Stimulated activated CD8-positive, alpha-beta memory T cell treated with anti-CD3 and anti-CD28 coated beads, Interleukin-2, amount 100 ng/mL, for 1 hour (primary cell): ENCODE data around the gene GJB5.
"Not testable (repeated sequence)": the region's sequence is repeated elsewhere in the genome, so short reads cannot be mapped to it uniquely, and the experiment has no call there.

ENCODE experiments used
- DNase-seq, 2 donors: peaks; one replicate each; pipeline ENCODE4 v3.0.0-alpha.2; 2020; ENCODE audit warnings: low read depth in 2 of 2

GJB5 gene

DNA sequence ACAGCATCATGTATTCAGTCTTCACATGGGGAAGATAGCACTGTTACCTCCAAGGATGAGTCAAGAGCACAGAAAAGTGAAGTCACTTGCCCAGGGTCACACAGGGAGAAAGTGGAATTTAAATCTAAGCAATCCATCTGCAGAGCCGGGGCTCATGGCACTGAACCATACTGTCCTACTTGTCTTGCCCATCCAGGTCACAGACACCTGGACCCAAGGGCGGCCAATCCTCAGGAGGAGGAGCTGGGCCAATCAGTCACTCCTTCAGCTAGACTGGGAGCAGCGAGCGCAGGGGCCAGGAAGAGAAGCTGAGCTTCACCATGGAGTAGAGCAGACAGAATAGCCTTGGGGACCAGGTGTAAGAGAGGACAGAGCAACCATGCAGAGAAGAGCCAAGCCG lies 9.2 kb upstream of the GJB5 start:
- no peak for DNase-seq

DNA sequence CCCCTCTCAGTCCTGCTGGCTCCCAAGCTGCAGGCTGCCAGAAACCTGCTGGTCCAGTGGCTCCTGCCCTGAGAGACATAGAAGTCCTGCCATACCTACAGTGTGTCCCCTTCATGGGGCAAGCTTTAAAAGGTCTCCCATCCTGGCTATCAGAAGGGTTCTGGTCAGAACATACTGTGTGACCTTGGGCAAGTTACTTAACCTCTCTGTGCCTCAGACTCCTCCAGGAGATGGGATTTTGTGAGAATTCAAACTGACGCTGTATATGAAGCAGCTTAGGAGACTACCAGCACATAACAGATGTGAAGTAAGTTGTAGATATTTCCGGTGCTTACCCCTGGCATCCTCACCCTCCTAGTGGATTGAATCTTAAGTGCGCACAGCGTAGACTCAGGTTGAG lies 8.7 kb upstream of the GJB5 start:
- DNase-seq, result no peak

DNA sequence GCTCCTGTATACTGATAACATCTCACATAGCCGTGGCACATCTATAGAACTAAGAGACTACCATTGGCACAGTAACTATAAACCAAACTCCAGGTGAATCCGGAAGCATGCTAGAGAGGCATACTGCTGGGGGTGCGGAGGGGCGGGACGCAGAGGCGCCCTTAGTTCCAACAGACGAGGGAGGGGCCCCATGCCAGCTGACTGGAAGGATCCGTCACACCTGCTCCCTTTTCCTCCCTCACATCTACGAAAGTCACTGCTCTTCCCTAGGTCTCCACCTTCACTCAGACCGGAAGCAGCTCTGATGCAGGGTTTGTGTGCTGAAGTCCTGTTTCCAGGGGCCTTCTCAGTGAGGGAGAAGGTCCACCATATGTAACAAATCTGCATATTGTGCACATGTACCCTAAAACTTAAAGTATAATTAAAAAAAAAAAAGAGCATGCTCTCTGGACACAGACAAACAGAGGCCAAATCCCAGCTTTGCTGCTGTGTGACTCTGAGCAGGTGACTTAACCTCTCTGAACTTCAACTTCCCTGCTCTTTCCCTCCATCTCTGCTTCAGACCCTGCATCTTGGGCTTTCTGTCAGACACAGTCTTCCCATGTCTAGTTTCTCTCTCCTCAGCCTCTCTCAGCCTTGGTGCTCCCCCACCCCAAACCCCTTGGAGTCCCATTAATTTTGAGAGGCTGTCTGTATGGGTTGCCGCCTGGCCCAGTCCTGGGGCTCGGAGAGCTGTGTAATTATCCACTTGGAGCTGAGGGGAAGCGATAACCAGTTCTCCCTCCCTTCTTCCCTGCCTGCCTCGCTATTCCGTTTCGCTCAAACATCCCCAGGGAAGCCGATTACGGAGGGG lies 7.8 kb upstream of the GJB5 start:
- DNase-seq, result no peak

DNA sequence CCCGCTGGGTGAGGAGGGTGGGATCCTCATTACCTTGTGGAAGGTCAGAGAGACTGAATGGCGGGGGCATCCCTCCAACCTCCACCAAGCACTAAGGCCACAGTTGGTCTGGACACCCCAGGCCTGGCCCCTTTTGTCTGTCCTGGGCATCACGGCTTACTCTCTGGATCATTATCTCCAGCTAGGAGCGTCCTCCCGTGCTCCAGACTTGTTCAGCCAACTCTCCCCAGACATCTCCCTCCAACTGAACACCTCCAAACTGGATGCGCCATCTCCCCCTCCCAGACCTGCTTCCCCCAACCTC lies 7.3 kb upstream of the GJB5 start:
- DNase-seq, result no peak

DNA sequence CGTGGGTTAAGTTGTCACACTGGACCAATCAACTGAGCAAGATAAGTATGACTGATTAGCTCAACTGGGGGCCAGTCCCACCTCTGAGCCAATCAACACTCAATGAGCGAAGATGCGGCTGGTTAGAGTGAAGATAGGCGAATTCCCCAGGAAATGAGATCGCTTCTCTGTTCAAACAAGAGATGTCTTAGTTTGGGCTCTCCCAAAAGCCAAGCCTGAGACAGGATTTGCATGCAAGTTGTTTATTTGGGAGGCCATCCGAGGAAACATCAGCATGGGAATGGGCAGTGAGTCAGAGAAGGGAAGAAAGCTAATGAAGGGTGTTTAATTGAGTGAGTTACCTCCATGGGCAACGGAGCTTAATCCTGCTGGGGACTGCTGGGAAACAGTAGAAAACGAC lies 4.9 kb upstream of the GJB5 start:
- no peak for DNase-seq

DNA sequence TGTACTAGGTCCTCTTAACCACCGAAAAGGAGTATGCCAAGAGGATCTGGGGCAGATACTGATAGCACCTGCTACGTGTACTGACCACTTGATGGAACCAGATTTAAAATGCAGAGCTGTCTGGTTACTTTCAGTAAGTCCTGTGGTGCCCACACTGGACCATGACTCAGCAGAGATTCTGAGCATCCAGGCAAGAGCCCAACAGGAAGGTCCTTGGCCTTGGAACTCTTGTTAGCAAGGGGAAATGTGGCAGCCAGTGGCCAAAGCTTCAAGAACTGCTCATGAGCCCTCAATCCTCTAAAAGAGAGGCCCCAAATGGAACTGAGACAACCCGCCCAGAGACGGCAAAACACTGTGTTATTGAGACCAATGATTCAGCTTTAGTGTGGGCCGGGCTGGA lies 4.2 kb upstream of the GJB5 start:
- no peak for DNase-seq

DNA sequence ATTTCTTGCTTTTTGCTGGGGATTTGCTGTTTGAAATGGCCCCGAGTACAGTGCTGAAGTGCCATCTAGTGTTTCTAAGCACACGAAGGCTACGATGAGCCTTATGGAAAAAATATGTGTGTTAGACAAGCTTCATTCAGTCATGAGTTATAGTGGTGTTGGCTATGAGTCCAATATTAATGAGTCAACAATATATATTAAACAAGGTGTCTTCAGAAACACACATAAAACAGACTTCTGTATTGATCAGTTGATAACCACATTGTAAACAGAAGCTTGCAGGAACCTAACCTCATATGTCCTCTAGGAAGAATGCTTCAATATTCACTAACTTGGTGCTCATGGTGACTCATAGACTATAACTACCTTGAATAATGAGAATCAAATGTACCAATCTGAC lies 1.7 kb upstream of the GJB5 start:
- no peak for DNase-seq

DNA sequence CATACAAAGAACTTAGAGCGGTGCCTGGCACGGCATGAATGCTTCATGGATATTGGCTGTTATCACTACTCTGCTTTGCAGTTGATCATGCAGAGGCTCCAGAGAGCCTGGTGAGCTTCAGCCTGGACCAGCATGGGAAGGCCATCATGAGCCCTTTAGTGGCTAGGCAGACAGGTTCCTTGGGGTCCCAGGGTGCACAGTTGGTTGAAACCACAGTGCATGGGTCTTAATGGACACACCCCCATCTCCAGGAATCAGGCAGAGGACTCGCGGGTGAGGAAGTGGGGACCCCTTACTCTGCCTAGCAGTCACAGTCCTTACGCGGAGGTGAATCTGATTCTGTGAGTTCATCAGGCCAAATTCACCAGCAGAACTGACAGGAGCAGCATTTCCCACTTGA lies 1.1 kb downstream of the GJB5 start:
- no peak for DNase-seq

DNA sequence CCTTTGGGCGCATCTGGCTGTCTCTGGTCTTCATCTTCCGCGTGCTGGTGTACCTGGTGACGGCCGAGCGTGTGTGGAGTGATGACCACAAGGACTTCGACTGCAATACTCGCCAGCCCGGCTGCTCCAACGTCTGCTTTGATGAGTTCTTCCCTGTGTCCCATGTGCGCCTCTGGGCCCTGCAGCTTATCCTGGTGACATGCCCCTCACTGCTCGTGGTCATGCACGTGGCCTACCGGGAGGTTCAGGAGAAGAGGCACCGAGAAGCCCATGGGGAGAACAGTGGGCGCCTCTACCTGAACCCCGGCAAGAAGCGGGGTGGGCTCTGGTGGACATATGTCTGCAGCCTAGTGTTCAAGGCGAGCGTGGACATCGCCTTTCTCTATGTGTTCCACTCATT lies 2.5 kb downstream of the GJB5 start:
- DNase-seq, result no peak

DNA sequence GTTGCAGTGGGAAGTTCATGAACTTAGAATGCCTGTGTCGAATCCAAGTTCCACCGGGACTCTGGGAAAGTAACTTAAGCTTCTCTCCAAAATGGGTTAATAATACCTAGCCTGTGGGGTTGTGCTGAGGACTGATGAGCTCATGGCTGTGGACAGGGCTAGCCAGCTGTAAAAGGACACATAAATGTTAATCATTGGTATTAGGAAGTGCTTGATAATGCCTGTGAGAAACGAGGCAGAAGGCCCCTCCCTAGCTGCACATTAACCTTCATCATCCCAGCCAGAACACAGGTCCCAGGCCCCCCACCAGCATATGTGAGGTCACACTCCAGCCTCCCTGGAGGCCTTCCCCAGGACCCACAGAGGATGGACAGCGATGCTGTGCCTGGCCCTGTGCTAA lies 3.9 kb downstream of the GJB5 start:
- DNase-seq, result no peak

DNA sequence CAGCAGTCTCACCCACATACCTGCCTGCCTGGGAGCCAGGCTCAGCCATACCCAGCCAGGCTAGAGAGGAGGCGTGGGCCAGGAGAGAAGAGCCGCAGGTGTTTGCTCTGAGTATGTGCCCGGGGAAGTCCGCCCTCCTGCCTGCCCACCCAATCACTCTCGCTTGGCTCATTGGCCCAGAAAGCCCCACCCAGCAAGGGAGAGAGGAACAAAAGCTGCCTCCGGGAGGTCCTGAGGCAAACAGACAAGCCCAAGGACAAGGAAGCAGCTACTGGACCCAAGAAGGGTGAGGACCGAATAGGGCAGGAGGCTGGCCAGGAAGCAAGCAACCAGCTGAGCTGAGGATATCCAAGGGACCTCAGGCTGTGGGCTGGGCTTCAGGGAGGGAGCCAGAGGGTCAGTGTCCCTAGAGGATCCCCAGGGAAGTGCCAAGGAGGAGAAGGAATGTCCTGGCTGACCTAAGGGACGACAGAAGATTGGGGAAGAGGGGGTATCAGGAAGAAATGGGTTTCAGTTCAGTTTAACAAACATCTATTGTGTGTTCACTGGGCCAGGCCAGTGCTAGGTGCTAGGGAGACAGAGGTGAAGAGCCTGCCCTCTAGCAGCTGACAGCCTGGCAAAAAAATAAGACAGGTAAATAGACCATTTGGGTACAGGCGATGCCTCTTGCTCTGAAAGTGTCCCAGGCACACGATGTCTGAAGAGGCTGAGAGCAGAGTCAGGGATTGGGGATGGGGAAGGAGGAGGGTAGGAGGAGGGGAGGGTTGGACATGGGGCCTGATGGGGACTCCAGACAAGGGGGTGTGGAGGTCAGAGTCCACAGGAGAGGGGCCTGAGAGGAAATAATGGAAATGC lies 4.9 kb downstream of the GJB5 start, which contains the start of gene GJB4:
Gene GJB4, plus strand, starts transcription at position 238 of the 855 bp plus-strand sequence. CDS start 1,515 bp downstream, outside the sequence.
- DNase-seq, result no peak

DNA sequence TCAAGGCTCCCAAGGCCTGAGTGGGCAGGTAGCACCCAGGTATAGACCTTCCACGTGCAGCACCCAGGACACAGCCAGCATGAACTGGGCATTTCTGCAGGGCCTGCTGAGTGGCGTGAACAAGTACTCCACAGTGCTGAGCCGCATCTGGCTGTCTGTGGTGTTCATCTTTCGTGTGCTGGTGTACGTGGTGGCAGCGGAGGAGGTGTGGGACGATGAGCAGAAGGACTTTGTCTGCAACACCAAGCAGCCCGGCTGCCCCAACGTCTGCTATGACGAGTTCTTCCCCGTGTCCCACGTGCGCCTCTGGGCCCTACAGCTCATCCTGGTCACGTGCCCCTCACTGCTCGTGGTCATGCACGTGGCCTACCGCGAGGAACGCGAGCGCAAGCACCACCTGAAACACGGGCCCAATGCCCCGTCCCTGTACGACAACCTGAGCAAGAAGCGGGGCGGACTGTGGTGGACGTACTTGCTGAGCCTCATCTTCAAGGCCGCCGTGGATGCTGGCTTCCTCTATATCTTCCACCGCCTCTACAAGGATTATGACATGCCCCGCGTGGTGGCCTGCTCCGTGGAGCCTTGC lies 6.4 kb downstream of the GJB5 start:
- DNase-seq, result no peak

DNA sequence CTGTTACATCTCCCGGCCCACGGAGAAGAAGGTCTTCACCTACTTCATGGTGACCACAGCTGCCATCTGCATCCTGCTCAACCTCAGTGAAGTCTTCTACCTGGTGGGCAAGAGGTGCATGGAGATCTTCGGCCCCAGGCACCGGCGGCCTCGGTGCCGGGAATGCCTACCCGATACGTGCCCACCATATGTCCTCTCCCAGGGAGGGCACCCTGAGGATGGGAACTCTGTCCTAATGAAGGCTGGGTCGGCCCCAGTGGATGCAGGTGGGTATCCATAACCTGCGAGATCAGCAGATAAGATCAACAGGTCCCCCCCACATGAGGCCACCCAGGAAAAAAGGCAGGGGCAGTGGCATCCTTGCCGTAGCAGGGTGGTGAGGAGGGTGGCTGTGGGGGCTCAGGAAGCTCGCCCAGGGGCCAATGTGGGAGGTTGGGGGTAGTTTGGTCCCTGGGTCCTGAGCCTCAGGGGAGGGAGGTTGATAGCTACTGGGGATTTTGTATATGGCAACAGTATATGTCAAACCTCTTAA lies 7.0 kb downstream of the GJB5 start:
- no peak for DNase-seq

DNA sequence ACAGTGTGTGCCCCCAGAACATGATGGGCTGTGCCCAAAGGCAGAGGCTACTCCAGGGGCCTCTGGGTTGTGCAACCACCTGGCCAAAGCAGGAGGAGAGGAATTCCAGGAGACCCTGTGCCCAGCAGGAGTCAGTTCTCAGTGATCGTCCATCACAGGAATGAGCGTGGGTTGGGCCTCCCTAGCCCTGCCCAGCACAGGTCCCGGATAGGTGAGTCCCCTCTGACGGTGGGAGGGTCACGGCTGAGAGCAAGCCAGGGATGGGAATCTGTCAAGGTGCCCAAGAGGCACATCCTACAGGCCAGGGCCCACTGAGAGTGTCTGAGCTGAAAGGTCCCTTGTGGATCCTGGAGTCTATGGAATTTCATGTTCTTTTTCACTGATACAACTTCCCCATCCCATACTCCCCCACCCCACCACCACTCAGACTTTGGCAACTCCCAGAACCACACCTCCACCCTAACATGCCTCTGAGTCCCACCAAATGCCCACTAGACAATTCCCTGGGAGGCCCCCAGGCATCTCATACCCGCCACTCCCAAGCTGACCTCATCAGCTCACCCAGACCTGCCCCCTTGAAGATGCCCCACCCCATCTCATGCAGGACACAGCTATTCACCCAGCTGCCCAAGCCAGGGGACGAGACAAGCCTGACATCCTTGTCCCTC lies 7.8 kb downstream of the GJB5 start:
- DNase-seq, result no peak

DNA sequence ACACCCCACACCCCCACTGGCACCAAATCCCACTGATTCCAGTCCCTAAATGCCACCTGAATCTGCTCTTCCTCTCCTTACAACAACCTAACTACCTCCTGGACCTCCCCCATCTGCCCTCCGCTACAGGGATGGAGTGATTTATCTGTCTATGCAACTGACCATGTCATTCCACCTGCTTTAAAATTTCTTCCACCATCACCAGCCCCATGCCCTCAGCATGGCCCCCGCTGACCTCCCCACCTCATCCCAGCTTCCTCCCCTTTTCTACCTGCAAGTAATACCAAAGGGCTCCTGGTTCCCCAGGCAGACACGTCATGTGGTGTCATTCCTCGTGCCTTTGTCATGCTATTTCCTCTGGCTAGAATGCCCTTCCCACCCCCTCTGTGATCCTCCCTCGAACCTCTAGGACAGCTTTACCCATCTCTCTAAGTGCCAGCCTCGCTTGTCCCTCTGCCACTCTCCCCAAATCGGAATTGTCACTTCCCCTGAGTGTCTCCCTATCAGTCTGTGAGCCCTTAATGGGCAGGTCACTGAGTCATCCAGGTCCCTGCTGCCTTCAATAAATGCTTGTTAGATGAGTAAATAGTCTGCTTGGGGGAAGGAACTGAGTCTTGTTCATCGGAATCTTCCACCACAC lies 8.4 kb downstream of the GJB5 start:
- no peak for DNase-seq

DNA sequence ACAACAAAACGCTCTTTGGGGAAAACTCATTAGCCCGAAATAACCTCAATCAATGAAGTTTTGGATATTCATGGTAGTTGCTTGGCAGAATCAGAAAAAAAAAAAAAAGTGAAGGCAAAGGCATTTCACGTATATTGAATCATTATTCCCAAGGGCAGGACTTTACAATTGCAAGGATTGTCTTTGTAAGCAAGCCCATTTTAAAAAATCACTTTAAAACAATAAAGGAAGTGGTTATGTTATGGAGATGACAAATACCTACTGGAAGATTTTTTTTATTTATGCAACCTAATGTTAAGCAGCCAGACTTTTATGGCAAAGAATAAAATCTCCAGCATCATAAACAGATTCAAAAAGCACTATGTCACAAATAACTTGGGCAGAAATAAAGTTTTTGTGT lies 14.0 kb downstream of the GJB5 start:
- no peak for DNase-seq

DNA sequence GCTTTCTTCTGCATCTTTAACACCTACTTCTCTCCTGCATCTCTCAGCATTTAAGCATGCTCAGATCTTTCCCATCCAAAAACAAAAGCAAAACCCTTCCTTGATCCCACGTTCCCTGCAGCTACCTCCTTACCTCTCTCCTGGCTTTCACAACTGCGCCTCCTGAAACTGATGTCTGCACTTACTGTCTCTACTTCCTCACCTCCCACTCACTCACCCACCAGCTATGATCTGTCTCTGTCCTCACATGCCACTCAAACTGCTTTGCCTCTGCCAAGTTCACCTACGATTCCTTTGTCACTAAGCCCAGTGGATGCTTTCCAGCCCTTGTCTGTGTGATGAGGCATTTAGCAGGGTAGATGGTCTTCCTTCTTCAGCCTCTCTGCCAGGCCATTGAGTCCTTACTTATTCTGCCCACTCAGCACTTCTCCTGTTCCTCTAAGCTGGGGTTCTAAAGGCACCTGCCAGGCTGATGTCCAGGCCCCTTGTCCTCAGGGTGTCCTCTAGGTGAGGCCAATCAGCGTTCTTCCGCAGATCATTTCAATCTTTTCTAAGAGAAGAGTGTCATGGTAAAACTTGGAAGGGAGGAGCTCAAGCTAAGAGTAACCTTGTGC lies 16.2 kb downstream of the GJB5 start:
- DNase-seq, result no peak

DNA sequence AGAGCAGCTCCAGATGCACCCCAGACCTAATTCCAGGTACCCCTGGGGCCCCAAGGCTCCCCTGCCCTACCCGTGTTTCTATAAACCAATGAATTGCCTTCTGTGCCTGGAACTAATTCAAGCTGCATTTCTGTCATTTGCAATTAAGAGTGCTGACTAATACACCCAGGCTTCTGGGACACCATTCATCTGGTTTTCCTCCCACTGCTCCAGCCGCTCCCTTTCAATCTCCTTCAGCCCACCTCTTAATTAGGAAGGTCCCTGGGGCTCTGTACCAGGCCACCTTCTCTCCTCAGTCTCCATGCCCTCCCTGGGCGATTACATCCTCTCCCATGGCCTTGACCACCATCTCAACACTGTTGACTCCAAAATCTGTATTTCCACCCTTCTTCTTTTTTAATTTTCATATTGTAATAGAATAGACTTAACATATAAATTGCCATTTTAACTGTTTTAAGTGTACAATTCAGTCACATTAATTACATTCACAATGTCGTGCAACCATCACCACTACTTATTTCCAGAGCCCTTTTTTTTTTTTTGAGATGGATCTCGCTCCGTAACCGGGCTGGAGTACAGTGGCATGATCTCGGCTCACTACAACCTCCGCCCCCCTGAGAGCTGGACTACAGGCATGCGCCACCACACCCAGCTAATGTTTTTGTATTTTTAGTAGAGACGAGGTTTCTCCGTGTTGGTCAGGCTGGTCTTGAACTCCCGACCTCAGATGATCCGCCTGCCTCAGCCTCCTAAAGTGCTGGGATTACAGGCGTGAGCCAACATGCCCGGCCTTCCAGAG lies 16.9 kb downstream of the GJB5 start:
- DNase-seq, result no peak

DNA sequence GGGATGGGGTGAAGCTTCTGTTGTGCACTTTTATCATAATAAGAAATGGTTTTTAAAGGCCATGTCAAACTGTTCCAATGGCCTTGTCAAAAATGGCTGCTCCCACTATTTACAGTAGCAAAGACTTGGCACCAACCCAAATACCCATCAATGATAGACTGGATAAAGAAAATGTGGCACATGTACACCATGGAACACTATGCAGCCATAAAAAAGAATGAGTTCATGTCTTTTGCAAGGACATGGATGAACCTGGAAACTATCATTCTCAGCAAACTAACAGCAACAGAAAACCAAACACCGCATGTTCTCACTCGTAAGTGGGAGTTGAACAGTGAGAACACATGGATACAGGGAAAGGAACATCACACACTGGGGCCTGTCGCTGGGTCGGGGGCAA lies 18.3 kb downstream of the GJB5 start:
- not testable (repeated sequence) for DNase-seq

DNA sequence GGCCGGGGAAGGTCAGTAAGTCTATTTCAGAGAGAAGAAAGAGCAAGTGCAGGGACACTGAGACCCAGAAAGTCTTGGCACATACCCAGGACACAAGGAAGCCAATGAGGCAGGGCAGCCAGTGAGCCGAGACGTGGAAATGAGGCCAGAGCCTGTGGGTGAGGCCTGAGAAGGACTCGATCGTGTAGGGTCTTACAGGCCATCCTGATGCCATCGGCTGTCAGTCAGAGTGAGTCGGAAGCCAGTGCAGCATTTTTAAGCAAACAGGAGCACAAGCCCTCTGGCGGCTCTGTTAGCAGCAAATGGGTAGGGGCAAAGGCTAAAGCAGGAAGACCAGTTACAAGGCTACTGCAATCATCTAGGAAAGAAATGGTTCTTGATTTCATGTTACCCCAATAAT lies 20.1 kb downstream of the GJB5 start:
- DNase-seq, result no peak
